Activated CD8-positive, alpha-beta memory T cell treated with anti-CD3 and anti-CD28 coated beads, Interleukin-2, amount 50 U/mL, for 24 hours (primary cell): ENCODE measurements around the gene DET1.
"Not testable (repeated sequence)": the region's sequence is repeated elsewhere in the genome, so short reads cannot be mapped to it uniquely, and the experiment has no call there.

Experiments used
- DNase-seq: peaks from one replicate; pipeline ENCODE4 v3.0.0-alpha.2; 2020; ENCODE audit errors: extremely low read depth

Gene DET1

DNA sequence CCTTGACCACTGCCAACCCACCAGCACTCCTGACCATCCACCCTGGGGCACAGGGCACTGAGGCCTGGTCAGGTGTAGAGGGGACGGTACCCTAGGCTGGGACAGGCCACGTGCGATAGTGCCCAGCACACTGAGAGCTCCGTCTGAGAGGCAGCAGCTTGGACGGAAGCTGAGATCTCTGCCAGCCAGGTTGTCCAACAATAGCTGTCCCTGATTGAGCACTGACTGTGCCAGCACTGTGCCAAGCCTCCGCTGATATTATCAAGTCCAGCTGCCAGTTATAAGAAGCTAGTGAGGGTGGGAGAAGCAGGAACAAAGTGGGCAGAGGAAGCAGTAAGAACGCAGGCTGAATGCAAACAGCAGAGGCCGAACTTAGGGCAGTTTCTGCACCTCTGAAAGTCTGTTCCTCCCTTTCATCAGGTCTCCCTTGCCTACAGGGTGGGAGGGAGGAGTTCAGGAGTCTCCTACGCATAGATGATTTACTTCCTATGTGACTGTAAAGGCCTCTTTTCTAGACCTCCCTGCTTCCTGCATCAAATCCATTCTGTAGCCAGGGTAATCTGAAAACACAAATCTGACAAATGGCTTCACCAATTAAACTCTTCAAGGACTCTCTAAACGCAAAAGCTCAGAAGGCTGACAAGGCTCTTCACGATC lies 49.2 kb downstream of the DET1 start:
- DNase-seq, result no peak

GRCh38 chr15:88493844-88494243 lies 52.6 kb downstream of the DET1 start:
- DNase-seq, result no peak

DNA sequence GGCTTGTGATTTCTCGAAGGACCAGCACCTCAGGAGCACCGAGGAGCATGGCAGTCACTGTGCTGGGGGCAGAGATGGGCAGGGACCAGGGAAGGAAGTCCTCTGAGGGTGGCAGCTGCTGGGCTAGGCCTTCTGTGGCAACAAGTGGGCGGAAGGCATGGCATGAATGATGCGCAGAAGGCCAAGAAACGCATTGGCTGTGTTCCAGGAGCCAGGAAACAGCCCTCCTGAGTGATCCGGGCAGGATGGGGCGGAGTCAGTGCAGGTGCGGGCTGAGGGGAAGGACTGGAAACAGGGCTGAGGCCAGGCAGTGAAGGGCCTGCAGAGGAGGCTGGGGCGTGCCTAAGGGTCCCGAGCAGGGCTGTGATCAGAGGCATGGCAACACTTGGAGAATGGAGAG lies 55.3 kb downstream of the DET1 start:
- no peak for DNase-seq

DNA sequence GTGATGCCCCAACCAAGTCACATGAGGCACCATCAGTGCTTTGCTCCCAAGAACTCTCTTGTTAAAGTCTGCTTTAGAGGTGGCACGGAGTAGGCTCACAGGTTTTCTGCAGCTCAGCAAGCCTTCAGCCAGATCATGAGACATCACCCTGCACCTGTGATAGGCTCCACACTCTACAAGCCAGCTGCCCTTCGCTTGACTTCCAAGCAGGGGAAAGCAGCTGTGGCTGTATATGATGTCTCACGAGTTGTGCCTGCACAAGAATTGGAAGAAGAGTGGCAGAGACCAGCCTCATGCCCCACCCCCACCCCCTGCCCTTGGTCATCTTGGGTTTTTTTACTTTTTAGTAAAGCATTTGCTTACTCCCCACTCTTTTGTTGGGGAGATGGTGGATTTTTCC lies 56.4 kb downstream of the DET1 start:
- DNase-seq, result no peak

- no peak for DNase-seq
Measured at GRCh38 chr15:88489321-88489720, 57.2 kb downstream of the DET1 start.

- no peak for DNase-seq
Measured at GRCh38 chr15:88487796-88488523, 58.5 kb downstream of the DET1 start.

DNA sequence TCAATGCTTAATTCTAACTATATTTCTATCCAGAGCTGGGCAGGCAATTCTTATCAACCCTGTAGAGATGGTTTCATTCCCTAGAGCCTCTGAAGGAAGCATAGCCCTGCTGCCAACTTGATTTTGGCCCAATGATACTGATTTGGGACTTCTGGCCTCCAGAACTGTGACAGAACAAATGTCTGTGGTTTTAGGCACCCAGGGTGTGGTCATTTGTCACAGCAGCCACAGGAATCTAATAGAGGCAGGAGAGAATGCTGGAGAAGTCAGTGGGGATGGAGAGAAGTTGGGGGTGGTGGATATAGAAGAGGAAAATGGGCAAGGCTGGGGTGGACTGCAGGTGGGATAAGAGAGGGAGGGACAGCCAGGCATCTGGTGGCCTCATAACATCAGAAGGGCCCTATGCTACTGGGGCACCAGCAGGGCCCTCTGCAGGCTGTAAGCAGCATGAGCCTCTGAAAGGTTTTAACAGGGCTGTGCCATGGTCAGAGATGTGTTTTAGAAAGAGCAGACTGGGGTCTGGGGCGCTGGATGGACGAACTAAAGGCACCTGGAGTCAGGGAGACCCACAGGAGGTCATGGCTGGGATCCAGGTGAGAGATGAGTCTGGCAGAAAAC lies 59.2 kb downstream of the DET1 start:
- DNase-seq, result no peak

- no peak for DNase-seq
Measured at GRCh38 chr15:88484682-88485331, 61.7 kb downstream of the DET1 start.

- no peak for DNase-seq
Measured at GRCh38 chr15:88482263-88482662, 64.2 kb downstream of the DET1 start.

DNA sequence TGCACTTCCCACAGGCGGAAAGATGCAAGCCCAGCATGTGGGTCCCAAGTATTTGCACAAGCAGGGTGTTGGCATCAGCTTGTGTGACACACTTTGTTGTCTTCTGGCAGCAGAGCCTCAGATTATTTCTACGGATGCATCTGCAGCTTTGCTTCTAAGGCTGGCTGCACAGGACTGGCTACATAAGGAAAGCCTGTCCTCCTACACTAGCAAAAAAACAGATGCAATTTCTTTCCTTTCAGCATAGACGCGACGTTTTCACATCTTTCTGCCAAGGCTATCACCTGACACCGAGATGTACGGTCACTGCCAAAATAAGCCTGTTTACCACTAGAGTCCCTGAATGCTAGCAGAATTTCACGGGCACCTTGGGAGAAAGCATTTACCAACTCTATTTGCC lies 65.5 kb downstream of the DET1 start:
- no peak for DNase-seq

- DNase-seq, result no peak
Measured at GRCh38 chr15:88479169-88479568, 67.3 kb downstream of the DET1 start.

- DNase-seq, result no peak
Measured at GRCh38 chr15:88477904-88478303, 68.6 kb downstream of the DET1 start.

- no peak for DNase-seq
Measured at GRCh38 chr15:88477126-88477525, 69.4 kb downstream of the DET1 start.

DNA sequence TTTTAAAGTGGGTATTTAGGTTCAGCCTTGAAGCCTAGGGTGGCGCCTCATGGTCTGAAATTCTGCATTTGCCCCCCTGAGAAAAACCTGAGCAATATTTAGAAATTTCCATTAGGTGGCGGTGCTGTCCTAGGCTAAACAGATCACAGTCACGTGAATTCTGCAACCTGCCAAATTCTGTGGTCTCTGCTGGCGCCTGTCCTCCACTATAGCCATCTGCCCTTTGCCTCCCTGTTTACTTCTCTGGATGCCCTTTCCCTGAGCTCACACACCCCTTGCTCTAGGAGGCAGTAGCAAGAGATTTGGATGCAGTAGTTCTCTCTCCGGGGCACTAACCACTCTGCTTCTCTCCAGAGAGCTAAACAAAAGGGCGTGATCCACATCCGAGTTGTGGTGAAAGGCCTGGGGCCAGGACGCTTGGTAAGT lies 69.8 kb downstream of the DET1 start:
- DNase-seq, result no peak

- not testable (repeated sequence) for DNase-seq
Measured at GRCh38 chr15:88473661-88474293, 72.7 kb downstream of the DET1 start.

- DNase-seq, result no peak
Measured at GRCh38 chr15:88472225-88472624, 74.3 kb downstream of the DET1 start.

GRCh38 chr15:88470625-88471372 lies 75.7 kb downstream of the DET1 start:
- no peak for DNase-seq

- no peak for DNase-seq
Measured at GRCh38 chr15:88469321-88469720, 77.2 kb downstream of the DET1 start.

- DNase-seq, result not testable (repeated sequence)
Measured at GRCh38 chr15:88468721-88469120, 77.8 kb downstream of the DET1 start.

GRCh38 chr15:88467935-88468528 lies 78.4 kb downstream of the DET1 start:
- no peak for DNase-seq
